Hematopoietic multipotent progenitor cell treated with erythropoietin and hydrocortisone succinate and interleukin-3 and kit ligand, for 17 days (in vitro differentiated cells): ENCODE results near the gene FAM217A.
"Not testable (repeated sequence)": the region's sequence is repeated elsewhere in the genome, so short reads cannot be mapped to it uniquely, and the experiment has no call there.

ENCODE experiments used
- DNase-seq: peaks from one replicate; pipeline ENCODE4 v3.0.0-alpha.2; 2015; ENCODE audit warnings: low spot score

FAM217A gene, protein sequence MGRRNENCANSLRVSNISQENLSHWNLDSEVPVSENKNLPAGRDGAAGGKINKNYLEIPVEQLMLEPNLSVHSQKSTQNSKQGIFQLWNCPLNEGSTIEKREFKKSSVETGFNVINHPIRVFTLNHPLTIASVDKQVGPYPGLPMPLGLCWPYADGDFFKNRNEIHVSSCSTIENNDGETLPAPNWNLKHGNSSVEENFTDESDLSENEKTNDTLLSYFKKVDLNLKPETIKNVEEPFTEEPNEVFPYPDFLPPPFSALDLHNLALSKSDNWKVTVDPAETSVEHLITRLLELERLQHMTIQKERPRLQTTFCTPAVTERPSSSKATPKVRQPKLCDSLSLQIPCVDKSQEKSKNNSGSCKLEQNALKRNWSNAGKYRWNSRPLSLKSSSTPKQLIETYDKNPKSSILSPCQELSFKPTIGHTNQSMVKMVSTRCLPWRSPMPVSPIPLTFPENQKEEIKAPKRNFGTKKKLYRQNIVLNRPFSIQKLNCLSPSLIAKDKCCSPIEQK

DNA sequence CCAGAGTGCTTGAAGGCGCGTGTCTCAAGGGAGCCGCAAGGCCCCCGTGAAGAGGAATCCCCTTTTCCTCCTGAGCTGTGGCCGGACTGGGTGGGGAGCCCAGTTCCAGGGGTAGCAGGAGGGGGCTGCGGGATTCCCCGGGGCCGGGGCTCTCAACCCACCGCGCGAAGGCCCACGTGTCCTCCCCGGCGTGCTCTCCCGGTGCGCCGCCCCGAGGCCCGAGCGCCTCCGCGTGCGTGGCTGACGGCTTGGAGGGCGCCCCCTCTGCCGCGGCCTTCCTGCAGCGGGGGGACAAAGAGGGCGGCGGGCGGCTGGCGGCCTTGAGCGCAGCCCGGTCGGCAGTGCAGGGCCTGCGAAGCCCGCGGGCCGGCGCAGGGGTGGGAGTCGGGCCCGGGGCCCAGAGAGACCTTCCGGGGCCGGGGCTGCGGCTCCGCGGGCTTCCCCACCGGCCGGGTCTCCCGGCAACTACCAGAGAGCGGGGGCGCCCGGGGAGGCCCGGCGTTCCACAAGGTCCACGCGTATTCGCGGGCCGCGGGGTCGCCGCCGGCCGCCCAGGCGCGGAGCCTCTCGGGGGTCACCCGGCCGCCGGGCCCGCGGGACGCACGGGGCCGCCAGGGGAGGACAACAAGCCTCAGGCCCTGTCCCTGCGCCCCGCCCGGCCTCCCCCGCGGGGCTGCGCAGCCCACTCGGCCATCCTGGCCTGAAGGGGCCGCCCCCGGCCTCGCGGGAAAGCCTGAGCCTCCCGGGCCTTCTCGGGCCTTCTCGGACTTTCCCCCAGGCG, at the start of gene FAM217A:
Gene FAM217A, minus strand, starts transcription at position 447 of the 781 bp plus-strand sequence. CDS start 1,723 bp downstream, outside the sequence.
- DNase-seq, result no peak

DNA sequence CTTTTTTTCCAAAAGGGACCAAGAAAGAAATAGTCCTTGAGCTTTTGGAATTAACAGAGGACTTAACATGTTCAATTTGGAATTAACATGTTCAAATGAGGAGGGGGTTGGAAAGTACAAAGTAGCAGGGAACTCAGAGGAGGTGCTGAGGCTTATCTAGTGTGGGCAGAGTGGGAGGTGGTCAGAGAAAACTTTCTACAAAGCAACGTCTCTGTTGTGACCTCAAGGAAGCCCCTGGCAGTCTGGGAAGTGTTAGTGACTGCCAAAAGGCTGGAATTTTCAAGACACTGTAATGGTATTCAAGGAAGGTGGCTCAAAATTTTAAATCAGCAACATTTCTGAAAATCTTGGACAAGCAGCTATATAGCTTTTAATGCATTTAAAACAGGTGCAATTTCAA, 49.1 kb upstream of the FAM217A start:
- no peak for DNase-seq

DNA sequence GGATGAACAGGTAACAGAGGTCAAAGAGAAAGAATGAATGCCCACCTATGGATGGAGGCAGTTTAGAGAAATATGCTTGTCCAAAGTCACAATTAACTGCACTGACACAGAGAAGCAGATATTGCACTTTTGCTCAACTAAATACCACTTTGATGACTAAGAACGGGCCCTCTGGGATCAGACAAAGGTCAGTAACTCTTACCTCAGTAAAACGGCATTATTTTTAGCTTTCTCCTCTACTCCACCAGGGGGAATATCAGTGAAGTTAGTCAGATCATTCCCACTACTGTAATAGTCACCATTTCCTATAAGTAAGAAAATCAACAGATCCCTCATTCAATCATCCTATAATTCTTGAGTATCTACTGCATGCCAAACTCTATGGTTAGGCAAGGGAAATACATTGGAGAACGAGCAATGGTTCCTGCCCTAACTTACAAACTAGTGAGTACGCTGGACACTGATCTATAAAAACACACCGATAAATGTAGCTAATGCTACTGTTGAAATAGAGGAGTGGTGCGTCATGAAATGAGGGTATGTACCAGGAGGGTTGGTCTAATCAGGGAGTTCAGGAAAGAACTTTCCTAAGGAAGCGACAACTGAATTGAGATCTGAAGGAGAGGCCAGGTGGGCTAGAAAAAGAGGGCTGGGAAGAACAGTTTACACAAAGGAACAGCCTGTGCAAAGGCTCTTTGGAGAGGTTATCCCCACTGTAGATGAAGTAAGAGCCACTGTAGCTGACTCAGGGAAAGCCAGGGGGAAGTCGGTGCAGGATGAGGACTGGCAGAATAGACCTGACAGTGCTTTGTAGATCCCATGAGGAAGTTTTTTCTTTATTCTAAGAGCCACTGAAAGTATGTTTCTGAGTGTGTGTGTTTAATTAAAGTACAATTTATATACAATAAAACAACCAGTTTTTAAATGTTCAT, 47.3 kb upstream of the FAM217A start:
- DNase-seq, result no peak

DNA sequence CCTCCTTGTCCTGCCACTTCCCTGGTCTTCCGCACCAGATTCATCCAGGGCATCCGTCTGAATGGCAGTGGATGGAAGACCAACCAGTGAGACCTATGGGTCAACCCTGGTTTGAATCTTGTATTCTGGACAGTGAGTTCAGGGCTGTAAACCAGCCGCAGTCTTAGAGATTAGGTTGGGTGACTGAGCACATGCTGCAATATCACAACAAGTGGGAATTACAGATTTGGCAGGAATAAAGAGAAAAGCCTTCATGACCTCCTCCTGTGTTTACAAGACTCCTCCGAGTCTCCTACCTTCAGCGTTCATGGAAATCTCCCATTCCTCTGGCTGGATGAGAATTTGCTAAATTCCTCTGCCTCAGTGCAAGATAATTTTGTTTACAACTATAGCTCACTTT, 46.6 kb upstream of the FAM217A start:
- no peak for DNase-seq

DNA sequence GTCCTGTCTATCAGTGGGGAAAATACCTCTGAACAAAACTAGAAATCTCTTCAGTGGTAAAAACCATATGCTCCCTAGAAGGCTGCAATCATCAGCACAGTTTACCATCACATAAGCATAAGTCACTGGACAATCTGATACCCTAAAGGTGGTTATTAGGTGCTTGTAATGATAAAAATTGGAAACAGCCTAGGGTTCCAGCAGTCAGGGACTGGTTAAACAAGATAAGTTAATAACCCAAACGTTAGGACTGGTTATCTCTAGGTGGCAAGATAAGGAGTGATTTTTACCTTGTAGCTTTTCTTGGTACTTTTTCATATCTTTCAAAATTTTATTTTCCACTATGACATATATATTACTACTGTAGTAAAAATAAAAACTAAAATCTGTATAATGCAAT, 45.4 kb upstream of the FAM217A start:
- DNase-seq, result no peak

DNA sequence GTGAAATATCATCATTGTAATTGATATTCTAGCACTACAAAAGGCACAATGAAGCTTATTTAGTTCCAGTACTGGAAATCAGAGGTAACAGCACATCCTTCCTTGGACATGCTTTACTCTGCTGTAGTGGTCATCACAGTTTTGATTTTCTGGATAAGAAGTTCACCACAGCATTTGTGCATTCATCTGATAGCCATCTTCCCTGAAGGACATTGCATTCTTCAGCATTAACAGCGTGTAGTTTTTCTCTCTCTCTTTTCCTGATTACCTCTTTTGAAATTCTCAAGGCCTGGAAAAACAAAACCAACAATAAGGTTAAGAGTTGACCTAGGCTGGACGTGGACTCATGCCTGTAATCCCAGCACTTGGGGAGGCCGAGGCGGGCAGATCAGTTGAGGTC, 36.8 kb upstream of the FAM217A start:
- no peak for DNase-seq

DNA sequence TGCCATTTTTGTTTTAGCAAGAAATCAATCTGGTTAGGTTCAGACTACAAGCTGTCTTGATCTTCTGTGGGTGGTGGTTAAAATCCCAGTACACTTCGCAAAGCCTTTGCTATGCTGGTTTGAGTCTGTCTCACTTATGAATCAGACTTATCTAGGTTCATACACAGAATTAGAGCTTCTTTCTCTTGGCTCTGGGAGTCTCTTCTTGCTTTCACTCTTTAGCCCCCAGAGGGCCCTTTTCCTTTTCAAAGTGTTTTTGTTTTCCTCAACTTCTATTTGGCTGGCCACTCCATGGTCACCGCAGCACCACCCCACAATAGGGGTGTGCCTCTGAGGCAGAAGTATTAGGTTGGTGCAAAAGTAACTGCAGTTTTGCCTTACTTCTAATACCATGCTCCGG, 35.2 kb upstream of the FAM217A start:
- no peak for DNase-seq

DNA sequence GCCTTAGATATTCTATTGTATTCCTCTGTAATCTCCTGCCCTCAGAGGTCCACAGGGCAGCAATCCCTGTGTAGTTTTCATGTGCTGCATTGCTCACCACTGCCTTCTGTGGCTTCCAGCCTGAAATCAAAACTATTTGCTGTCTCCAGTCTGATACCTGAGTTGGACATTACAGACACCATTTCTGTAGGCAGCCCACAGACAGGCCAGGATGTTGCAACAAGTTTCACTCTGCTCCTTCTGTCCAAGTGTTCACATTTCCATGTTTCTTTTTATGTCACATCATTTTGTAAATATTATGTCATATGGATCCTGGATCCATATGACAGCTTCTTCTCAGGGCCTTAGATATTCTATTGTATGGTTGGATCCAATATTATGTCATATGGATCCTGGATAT, 34.7 kb upstream of the FAM217A start:
- DNase-seq, result no peak

DNA sequence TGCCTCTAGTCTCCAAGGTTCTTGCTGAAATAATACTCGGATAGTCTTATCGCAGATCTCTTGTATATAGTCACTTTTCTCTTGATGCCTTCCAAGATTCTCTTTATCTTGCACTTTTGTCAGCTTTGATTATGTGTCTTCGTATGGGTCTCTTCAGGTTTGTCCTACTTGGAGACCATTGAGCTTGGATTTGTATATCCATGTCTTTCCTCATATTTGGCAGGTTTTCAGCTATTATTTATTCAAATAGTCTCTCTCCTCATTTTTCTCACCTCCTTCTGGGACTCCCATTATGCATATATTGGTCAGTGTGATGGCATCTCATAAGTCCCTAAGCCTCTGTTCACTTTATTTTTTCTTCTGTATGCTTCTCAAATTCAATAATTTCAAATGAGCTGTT, 33.4 kb upstream of the FAM217A start:
- DNase-seq, result no peak

DNA sequence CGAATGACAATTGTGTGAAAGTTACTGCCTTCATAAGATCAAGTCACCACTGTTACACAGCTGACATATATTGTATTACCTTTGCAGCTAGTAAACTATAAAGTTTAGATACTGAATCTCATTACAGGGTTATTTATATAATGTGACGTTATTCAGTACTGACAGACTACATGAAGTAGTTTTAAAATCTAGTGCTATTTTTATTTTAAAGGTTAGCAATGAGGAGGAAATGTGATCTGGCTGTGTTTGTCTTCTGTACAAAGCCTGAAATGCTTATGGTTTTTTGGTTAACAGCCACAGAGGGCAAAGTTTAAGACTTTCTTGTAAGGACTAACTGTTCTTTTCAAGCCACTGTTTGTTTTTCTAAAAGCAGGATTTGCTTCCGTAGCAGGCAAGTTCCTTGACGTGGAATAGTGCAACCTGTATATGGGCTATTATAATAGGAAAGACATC, 30.5 kb upstream of the FAM217A start:
- not testable (repeated sequence) for DNase-seq

DNA sequence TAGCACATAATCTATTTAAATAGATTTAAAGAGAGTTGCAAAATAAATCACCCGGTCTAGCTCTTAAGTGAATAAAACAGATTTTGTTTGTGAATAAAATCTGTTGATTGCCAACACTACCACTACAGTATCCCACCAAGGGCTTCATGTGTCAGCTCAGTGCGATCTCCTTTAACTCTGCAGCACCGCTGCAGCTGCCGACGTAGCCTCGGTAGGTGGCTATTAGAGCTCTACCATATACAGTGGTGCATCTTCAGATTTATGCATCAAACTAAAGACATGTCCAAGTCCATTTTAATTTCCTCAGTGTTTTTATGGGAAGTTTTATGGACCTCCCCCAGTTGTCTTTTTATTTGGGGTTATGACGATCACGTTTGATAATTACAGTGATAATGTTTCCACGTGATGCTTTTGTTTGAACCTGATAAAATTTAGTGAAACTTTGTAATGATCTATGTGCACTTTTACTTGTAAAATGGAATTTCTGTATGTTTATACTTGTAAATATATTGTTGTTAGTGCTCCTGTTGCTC, 29.7 kb upstream of the FAM217A start:
- DNase-seq, result no peak

DNA sequence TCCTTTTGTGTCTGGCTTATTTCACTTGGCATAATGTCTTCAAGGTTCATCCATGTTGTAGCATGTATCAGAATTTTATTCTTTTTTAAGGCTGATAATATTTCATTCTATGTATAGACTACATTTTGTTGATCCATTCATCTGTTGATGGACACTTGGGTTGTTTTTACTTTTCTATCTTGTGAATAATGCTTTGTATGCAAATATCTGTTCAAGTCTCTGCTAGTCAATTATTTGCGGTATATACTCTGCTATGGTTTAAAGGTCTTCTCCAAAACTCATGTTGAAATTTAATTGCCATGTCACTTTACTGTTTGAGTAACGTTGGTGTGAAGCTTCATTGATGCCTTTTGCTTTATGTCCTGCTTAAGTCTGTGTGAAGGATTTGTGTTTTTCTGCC, 28.9 kb upstream of the FAM217A start:
- no peak for DNase-seq

DNA sequence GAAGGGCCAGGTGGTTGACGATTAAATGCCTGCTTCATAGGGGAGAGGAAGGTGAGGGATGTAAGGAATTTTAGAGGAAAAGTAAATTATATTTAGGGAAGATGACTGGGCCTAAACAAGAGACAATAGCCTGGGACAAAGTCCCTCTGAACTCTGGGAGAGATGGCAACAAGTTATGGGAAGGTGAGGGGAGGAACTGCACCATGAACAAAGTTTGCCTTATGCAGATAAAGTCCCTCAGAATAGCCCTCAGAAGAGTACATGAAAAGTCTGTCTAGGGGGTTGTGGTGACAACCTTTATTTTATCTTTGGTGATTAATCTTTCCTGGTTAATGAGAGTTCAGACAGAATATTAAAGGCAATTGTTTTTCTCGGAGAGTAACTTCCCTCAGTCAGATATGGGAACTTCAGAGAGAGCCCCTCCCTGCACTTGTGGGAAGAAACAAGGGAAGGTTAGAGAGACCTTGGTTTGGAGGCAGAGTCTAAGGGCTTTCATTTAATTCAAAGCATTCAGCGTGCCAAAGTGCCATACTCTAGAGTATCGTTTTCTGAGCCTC, 27.1 kb upstream of the FAM217A start:
- no peak for DNase-seq

DNA sequence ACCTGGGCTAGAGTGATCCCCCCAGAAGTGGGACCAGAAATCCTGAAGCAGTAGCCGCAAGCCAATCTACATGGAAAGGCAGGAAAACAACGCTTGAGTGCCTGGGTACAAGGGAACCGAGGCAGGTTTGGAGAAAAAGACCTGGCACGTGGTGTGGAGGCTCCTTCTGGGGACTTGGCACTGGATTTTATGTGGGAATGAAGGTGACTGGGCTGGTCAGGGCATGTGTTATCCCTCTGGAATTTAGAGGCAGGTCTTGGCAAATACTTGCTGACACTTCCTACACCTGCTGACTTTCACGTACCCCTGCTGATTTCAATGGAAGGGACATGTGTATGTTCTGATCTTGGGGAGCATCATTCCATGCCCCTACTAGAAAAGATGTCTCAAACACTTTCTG, 25.0 kb upstream of the FAM217A start:
- no peak for DNase-seq

DNA sequence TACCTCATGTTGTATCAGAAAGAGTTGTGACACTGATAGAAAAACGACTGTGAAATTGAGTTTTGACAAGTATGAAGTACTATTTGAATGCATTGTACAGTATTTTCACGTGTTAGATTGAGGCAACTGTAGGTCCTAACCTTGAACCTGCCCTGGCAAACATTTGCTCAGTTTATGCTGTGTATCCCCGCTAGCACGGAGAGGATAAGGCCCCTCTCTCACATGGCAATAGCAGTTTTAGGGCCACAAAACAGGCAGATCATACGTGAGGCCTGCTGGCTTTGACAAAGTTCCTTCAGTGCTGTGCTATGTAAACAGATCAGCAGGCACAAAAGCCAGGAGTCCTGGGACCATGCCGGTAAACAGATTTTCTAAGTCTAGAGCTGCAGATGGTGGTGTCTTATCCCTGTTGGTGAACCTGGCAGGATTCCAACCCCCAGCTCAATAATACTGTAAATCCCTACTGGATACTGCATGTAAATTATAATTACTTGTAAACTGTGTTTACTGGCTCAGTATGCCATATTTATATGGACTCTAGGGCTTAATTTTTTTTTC, 23.8 kb upstream of the FAM217A start:
- no peak for DNase-seq

DNA sequence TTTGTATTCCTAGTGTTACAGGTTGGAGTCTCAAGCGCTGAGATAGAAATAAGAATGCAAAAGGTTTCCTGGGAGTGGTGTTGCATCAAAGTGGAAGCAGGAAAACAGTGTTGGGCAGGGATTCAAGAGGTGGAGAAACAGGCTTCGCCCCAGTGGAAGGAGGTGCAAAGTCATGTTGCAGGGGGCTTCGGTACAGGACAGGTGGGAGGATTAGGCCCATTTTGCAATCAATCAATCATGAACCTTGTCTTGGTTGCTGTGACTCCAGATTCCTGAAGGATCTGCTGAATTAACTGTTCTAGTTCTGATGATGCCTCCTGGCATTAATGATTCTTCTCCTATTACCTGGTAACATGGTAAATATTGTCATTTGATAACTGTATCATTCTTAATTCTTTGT, 22.4 kb upstream of the FAM217A start:
- DNase-seq, result no peak

DNA sequence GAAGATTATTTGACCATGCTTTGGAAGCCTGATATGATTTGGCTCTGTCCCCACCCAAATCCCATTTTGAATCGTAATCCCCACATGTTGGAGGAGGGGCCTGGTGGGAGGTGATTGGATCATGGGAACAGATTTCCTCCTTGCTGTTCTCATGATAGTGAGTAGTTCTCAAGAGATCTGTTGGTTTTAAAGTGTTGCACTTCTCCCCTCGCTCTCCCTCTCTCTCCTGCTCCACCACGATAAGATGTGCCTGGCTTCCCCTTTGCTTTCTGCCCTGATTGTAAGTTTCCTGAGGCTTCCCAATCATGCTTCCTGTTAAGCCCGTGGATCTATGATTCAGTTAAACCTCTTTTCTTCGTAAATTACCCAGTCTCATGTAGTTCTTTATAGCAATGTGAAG, 21.7 kb upstream of the FAM217A start:
- DNase-seq, result no peak

DNA sequence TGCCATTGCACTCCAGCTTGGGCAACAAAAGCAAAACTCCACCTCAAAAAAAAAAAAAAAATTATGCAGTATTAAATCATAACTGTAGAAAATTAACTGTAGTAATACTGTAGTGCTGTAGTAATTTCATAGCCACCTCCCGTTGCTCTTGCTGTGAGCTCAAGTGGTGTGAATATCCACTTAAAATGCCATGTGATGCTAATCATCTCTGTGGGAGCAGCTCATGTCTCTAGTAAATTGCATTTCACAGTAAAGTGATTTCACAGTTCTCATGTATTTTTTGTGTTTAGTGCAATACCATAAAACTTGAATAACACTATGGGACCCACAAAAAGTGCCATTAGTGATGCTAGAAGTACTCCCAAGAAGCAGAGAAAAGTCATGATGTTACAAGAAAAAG, 14.4 kb upstream of the FAM217A start:
- no peak for DNase-seq

DNA sequence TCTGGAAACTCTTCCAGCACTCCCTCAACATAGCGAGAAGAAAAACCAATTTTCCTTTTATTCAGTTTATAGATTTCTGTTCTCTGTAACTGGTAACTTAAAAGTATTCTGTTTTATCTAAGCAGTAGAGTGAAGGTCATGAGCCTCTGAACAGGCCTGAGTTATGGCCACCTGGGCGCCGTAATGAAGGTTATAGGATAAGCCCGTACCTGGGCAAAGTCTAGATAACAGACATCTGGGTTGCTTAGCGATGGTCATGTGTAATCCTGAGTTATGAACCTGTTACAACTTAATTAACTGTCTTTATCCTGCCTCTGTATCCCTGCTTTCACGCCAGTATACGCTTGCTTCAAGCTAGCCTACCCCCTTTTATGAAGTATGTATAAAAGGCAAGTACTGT, 13.0 kb upstream of the FAM217A start:
- DNase-seq, result no peak

DNA sequence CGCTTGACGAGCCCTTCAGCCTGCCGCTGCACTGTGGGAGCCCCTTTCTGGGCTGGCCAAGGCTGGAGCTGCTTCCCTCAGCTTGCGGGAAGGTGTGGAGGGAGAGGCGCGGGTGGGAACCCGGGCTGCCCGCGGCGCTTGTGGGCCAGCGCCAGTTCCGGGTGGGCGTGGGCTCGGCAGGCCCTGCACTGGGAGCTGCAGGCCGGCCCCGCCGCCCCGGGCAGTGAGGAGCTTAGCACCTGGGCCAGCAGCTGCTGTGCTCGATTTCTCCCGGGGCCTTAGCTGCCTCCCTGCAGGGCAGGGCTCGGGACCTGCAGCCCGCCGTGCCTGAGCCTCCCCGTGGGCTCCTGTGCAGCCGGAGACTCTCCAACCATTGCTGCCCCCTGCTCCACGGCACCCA, 11.1 kb upstream of the FAM217A start:
- DNase-seq, result not testable (repeated sequence)

DNA sequence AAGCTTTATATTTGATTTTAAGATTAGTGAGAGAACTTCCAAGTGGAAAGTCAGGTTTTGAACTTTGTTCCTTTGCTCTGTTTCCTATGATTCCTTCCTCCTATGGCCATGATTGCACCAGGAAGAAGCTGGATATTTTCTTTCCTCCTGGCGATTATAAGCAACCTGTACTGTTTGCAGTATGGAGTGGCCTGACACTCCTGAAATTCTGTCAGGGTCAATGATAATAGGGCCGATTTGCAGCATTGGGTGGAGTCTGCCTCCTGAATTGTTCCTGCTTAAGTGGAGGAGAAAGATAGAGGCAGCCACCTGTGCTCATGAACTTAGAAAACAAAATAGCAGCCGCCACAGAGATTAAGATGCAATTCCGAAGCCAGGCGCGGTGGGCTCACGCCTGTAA, 9.8 kb upstream of the FAM217A start:
- no peak for DNase-seq
